LNCaP clone FGC (cell line): ENCODE measurements around the gene MAP3K8.

Experiments used
- DNase-seq: peaks from one replicate; pipeline ENCODE4 v3.0.0-alpha.2; 2011; ENCODE audit warnings: low read depth
- H3K4me3 ChIP-seq: 2 replicates; pipeline ENCODE4 v1.5.1; 2011; ENCODE audit warnings: mild to moderate bottlenecking, low read depth, low read length, control low read depth
- CTCF ChIP-seq: IDR thresholded peaks from 2 replicates; pipeline ENCODE4 v1.5.1; 2012; ENCODE audit warnings: mild to moderate bottlenecking; ENCODE audit not compliant: control insufficient read depth, insufficient read depth; ENCODE audit errors: extremely low read depth

MAP3K8 gene

DNA sequence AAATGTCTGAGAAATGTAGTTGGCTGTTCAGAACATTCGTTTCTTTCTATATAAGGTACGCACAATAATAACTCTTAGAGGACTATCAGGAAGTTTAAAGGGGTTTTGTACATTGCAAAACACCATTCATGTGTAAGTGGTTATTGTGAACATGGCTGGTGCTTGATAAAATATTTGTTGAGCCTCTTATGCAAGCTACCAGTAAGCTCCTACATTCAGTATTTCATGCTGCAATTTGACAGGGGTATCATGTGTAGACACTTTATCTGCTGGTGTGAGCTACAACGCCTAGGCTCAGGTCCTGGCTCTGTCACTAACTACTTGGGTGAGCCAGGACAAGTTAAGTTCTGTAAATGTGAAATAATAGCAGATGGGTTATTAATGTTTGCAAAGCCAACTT is 75.5 kb downstream of the MAP3K8 start:
- no peak for DNase-seq
- no peak overlapping the region for H3K4me3 ChIP-seq
- no peak for TF ChIP-seq CTCF

- TF ChIP-seq CTCF, result no peak
- no peak for DNase-seq
- H3K4me3 ChIP-seq, result no peak overlapping the region
These were observed 76.4 kb downstream of the MAP3K8 start for GRCh38 chr10:30510184-30510931.

DNA sequence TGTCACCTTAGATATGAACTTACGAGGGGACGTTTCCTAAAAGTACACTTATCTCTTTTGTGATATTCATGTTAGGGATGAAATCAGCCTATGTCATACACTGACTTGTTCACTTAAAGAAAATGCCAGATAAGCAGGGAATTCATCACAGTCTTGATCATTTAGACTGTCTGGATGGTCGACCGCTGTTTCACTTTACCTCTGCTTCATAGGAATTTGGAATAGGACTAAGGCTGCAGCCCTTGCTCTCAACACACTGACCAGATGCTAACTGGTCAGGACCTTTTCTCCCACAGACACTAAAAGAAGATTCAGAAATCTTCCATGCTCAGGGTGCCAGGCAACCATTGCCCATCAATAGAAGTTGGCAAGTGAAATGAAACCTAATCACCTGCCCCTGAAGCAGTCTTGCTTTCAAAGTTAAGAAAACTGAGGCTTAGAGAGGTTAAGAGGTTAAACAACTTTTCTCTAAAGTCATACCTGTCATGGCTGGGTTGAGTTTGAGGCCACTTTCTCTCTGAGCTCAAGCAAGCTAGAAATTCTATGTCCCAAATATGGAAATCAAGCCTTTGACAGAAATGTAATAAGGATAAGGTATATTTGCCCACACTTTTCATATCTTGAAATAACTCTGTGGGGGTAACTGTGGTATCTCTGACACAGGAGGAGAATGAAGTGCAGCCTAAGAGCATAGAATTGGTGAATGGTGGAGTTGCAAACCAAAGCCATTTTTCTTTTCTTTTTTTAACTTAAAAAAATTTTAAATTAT is 77.1 kb downstream of the MAP3K8 start:
- no peak for DNase-seq
- no peak overlapping the region for H3K4me3 ChIP-seq
- no peak for TF ChIP-seq CTCF
